ENCODE measurements around the gene SLC38A1. TPM values are rescaled to one million over a fixed set of nuclear protein-coding genes. Genes with fewer than 3 reads are reported as not detected.

Gene SLC38A1
- total RNA-seq, 6 donors from 2014 or later: 12.7 to 75.7 (median 49.9) TPM

DNA sequence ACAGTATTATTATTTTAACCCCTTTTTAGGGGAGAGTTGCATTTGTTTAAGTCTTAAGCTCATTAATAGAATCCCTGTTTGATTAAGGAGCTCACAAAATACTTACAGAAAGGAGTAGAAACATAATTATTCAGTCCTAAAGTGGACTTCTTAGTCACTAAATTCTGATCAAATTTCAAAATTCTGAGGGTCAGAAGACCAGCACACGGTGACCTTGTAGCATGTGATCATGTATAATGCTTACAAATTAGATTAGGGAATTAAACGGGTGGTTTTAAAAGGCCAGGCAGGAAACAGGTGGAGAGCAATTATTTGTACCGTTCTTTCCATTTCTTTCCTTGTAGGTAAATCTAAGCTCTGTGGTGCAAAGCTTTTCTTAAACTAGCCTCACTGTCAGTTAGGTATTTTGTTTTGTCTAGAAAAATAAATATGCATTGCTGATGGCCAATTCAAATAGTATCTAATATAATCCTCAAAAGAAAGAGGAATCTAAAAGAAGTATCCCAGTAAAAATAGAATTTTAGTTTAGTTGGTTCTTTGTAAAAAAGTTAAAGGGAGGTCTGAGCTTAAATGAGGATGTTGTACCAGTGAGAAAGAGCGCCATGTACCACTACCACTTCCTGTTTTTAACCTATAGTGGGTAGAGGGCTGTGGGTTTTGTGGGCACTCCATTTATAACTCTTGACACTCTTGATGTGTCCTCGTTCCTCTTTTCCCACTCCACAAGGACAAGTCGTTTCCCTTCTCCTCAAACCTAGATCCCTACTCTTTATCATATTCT lies 51.1 kb downstream of the SLC38A1 start:
- WGBS, 2 donors: 39 to 51% methylated on average over 6 of the region's 6 CpGs
- Histone ChIP-seq H3K27ac (peak overlapping the region in 3 of 4 donors; percentile 15 to 74 (median 53)), H3K4me1 (peaks cover 18 to 28% (median 23%) of the 10 kb centered on the region in 4 donors), H3K9me3 (no peaks in the 10 kb centered on the region), H3K4me3 (no peak overlapping the region), H3K27me3 (no peaks in the 10 kb centered on the region), H3K36me3 (peaks cover 0 to 3% (median 0%) of the 10 kb centered on the region in 4 donors)
- peak in 1 of 2 donors; percentile 77 for DNase-seq
- peak; percentile 79 to 81 for ATAC-seq (ENCODE audit: low FRiP score in 2 of 2)
- no peak for TF ChIP-seq EP300 (IDR thresholded peaks at IDR 0.05)
- TF ChIP-seq POLR2AphosphoS5 (IDR thresholded peaks at IDR 0.05): peak in 1 of 2 donors; percentile 19

DNA sequence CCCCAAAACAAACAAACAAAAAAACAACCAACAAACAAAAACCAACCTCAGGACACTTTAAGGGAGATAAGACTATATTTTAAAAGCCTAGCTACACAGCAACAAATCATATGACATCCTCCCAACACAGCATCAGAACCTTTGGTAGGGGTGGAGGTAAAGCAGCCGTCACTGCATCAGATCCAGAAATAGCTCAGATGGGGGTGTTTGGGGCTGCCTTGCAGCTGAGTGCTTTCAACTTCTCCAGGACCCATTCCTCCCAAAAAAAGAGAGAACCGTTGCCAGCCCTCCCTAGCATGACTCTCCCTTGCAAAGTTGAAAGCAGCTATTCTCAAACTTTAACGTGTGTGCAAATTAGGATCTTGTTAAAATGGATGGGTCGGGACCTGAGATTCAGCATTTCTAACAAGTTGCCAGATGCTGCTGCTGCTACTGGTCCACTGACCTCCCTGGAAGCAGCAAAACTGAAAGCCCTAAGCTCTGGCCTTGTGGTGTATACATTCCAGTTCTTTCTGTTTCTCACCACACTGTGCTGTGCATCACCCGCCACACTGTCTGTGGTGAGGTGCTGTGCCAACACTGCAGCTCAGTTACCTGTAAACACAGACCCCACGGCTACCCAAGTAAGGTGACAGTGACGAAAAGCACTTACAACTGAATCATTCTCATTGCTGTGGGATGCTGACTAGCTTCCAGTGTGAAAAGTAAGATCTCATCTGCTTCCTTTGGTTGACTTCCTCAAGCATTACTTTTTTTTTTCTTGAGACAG lies 54.0 kb downstream of the SLC38A1 start:
- ATAC-seq (ENCODE audit: low FRiP score in 2 of 2) (peak in 1 of 2 donors; percentile 69), DNase-seq (peak in 1 of 2 donors; percentile 57)
- 67 to 70% methylated on average over 7 of the region's 7 CpGs for WGBS, 2 donors
- H3K9me3 ChIP-seq: no peaks in the 10 kb centered on the region
- peaks cover 9 to 27% (median 26%) of the 10 kb centered on the region in 4 donors for H3K4me1 ChIP-seq
- peak overlapping the region in 2 of 4 donors; percentile 28 to 58 for H3K27ac ChIP-seq
- TF ChIP-seq POLR2AphosphoS5 (IDR thresholded peaks at IDR 0.05) (peak in 1 of 2 donors; percentile 42), POLR2A (IDR thresholded peaks at IDR 0.05) (peak in 1 of 4 donors; percentile 43), EP300 (IDR thresholded peaks at IDR 0.05) (no peak)
- TF ChIP-seq, protein P1, sequence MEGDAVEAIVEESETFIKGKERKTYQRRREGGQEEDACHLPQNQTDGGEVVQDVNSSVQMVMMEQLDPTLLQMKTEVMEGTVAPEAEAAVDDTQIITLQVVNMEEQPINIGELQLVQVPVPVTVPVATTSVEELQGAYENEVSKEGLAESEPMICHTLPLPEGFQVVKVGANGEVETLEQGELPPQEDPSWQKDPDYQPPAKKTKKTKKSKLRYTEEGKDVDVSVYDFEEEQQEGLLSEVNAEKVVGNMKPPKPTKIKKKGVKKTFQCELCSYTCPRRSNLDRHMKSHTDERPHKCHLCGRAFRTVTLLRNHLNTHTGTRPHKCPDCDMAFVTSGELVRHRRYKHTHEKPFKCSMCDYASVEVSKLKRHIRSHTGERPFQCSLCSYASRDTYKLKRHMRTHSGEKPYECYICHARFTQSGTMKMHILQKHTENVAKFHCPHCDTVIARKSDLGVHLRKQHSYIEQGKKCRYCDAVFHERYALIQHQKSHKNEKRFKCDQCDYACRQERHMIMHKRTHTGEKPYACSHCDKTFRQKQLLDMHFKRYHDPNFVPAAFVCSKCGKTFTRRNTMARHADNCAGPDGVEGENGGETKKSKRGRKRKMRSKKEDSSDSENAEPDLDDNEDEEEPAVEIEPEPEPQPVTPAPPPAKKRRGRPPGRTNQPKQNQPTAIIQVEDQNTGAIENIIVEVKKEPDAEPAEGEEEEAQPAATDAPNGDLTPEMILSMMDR (IDR thresholded peaks at IDR 0.05): no peak
- H3K27me3 ChIP-seq: no peaks in the 10 kb centered on the region
- H3K4me3 ChIP-seq: no peak overlapping the region
- no peaks in the 10 kb centered on the region for H3K36me3 ChIP-seq

DNA sequence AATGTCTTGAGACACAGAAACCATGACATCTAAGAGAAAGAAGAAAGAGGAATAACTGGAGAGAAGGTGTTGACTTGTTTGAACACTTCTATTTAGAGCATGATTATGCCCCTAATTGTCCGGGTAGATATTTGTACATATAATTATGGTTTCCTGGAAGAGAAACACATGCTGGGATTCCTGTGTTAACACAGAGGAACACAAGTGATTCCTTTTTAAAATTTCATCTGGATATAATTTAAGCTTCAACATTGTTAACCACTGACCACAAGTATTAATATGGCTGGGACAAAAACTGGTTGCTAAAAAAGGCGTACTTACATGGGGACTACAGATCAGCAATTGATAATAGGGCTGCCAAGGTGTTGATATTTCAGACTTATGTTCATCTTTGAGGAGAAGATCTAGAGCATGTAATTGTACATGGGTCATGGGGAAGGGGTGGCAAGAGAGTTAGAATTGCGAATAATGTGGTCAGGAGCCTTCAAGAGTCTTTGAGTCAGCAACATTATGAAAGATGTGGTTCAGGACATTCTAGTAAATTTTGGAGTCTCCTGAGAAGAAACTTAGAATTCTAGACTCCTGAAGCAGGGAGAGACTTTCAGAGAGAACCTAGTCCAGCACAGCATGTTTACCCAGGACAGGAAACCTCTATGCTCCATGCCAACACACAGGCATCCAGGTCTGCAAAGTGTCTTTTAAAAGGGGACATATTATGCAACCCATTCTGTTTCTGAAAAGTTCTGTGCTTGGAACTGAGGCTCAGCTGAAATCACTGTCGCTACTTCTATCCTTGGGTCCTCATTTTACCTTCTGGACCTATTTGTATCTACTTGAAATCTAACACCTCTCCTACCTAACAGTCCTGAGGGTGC lies 56.5 kb downstream of the SLC38A1 start:
- H3K4me3 ChIP-seq: no peak overlapping the region
- peaks cover 8 to 34% (median 17%) of the 10 kb centered on the region in 4 donors for H3K4me1 ChIP-seq
- no peaks in the 10 kb centered on the region for H3K27me3 ChIP-seq
- 79 to 85% methylated on average over 4 of the region's 4 CpGs for WGBS, 2 donors
- no peaks in the 10 kb centered on the region for H3K36me3 ChIP-seq
- TF ChIP-seq, protein P1 (IDR thresholded peaks at IDR 0.05): no peak
- no peak for TF ChIP-seq POLR2A (IDR thresholded peaks at IDR 0.05)
- no peak for TF ChIP-seq POLR2AphosphoS5 (IDR thresholded peaks at IDR 0.05)
- no peak for TF ChIP-seq EP300 (IDR thresholded peaks at IDR 0.05)
- no peaks in the 10 kb centered on the region for H3K9me3 ChIP-seq
- DNase-seq (no peak), ATAC-seq (ENCODE audit: low FRiP score in 2 of 2) (no peak)
- peak overlapping the region in 1 of 4 donors; percentile 12 for H3K27ac ChIP-seq

DNA sequence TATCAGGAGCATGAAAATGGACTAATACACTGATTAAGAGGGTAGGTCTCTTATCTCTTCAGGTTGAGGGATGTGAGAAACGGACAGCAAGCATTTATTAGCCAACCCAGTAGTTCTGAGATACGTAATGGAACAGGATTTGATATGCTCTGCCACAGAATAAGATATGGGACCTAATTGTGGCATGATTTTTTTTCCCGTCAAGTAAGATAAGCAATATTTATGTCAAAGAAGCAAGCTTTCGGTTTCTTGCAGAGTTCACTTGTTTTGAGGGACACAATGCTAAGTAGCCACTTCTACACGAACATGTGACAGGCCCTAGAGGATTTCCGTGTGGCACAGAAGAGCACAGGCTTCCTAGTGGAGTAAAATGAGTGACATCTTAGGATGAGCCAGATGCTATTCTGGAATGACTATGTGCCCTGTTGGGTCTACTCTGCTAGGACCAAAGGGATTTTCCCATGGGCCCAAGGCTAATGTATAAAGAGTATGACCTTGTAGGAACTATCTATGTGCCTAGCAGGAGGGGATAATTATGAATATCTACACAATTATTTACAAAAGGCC lies 57.9 kb downstream of the SLC38A1 start:
- WGBS, 2 donors: 61 to 72% methylated on average over 6 of the region's 6 CpGs
- H3K9me3 ChIP-seq: no peaks in the 10 kb centered on the region
- H3K27ac ChIP-seq: peak overlapping the region in 1 of 4 donors; percentile 53
- H3K4me3 ChIP-seq: no peak overlapping the region
- DNase-seq (no peak), ATAC-seq (ENCODE audit: low FRiP score in 2 of 2) (no peak)
- H3K4me1 ChIP-seq: peaks cover 4 to 26% (median 15%) of the 10 kb centered on the region in 4 donors
- H3K36me3 ChIP-seq: peaks cover 0 to 2% (median 0%) of the 10 kb centered on the region in 4 donors
- no peaks in the 10 kb centered on the region for H3K27me3 ChIP-seq
- TF ChIP-seq POLR2AphosphoS5 (IDR thresholded peaks at IDR 0.05) (no peak), EP300 (IDR thresholded peaks at IDR 0.05) (no peak)

Data from upper lobe of left lung (tissue), 6 donors.